Peyer's patch (tissue), 4 donors: Measurements from ENCODE around the gene NECAB3. TPM values are rescaled to one million over a fixed set of nuclear protein-coding genes. Genes with fewer than 3 reads are reported as not detected.

Experiments
- DNase-seq, 3 donors: peaks; one replicate each; pipeline ENCODE4 v3.0.0-alpha.2; 2017 to 2019
- H3K27ac ChIP-seq, 4 donors: fragments of 200-600 bp; sonication (generic); one replicate each; pipeline ENCODE4 v1.5.1; 2016 to 2019
- H3K27me3 ChIP-seq, 2 donors: fragments of 200-600 bp; sonication (generic); one replicate each; pipeline ENCODE4 v1.5.1; 2019
- H3K36me3 ChIP-seq, 3 donors: fragments of 200-600 bp; sonication (generic); one replicate each; pipeline ENCODE4 v1.5.1; 2016 to 2019
- H3K4me1 ChIP-seq, 4 donors: fragments of 200-600 bp; sonication (generic); one replicate each; pipeline ENCODE4 v1.5.1; 2016 to 2019
- H3K4me3 ChIP-seq, 4 donors: fragments of 200-600 bp; sonication (generic); 1 replicate in 3 of 4; 2 replicates in 1 of 4; pipeline ENCODE4 v1.5.1; 2016 to 2019; ENCODE audit warnings: mild to moderate bottlenecking in 1 of 4
- H3K9me3 ChIP-seq, 4 donors: fragments of 200-600 bp; sonication (generic); one replicate each; pipeline ENCODE4 v1.5.1; 2016 to 2019; ENCODE audit warnings: mild to moderate bottlenecking in 1 of 4
- POLR2A ChIP-seq, 2 donors: fragments of 450-650 bp; IDR thresholded peaks; one replicate each; pipeline ENCODE4 v1.5.1; 2017; ENCODE audit warnings: antibody characterized with exemption in 2 of 2, mild to moderate bottlenecking in 2 of 2, moderate library complexity in 2 of 2
- total RNA-seq, 4 donors: library from RNA; depleted of rRNA; stranded (reverse); fragments of >200 nt; gene quantifications; one replicate each; pipeline ENCODE4 v1.1.0, GENCODE V29; 2016
- TF ChIP-seq, protein P1 (sequence below), 6 experiments: fragments of 450-650 bp in 4 of 6; fragments of 200-600 bp in 2 of 6; sonication (generic) in 1 of 6; IDR thresholded peaks; one replicate each; pipeline ENCODE4 v1.5.1; 2017 to 2019; ENCODE audit warnings: antibody characterized with exemption in 6 of 6, mild to moderate bottlenecking in 3 of 6, moderate library complexity in 1 of 6

Gene NECAB3
- total RNA-seq, 4 donors from 2014 or later: 77.1 to 146 (median 110) TPM

DNA sequence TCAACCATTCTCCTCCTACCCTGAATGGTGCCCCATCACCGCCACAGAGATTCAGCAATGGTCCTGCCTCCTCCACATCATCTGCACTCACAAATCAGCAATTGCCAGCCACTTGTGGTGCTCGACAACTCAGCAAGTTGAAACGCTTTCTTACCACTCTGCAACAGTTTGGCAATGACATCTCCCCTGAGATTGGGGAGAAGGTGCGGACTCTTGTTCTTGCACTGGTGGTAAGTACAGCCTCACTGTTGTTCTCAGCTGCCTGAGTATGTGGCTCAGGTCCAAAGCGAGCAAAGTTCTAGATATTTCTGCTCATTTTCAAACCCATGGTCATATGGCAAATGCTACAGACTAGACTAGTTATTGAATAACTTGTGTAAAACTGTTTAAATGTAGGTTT lies 63.1 kb downstream of the NECAB3 start:
- Histone ChIP-seq H3K4me1 (no peaks in the 10 kb centered on the region), H3K9me3 (no peaks in the 10 kb centered on the region), H3K27me3 (no peaks in the 10 kb centered on the region), H3K36me3 (peaks cover 0 to 83% (median 0%) of the 10 kb centered on the region in 3 donors), H3K4me3 (no peak overlapping the region), H3K27ac (no peak overlapping the region)
- TF ChIP-seq, protein P1, sequence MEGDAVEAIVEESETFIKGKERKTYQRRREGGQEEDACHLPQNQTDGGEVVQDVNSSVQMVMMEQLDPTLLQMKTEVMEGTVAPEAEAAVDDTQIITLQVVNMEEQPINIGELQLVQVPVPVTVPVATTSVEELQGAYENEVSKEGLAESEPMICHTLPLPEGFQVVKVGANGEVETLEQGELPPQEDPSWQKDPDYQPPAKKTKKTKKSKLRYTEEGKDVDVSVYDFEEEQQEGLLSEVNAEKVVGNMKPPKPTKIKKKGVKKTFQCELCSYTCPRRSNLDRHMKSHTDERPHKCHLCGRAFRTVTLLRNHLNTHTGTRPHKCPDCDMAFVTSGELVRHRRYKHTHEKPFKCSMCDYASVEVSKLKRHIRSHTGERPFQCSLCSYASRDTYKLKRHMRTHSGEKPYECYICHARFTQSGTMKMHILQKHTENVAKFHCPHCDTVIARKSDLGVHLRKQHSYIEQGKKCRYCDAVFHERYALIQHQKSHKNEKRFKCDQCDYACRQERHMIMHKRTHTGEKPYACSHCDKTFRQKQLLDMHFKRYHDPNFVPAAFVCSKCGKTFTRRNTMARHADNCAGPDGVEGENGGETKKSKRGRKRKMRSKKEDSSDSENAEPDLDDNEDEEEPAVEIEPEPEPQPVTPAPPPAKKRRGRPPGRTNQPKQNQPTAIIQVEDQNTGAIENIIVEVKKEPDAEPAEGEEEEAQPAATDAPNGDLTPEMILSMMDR (IDR thresholded peaks at IDR 0.05): no peak
- TF ChIP-seq POLR2A (IDR thresholded peaks at IDR 0.05): no peak
- DNase-seq: no peak

DNA sequence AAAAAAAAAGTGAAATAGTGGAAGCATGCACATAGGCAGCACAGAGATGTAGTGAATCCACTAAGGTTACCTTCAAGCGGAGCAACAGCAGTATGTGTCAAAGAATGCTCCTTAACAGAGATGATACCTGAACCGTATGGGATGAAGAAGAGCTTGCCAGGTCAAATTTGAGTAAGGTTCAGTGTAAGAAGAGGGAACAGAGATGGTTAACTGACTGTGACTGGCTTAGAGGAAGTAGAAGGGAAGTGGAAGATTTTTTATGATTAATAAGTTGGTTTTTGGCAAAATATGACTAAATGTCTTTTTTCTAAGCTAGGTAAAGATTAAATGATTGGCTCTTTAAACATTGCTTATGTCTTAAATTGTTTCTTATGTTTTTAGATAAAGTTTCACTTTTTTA lies 64.7 kb downstream of the NECAB3 start:
- TF ChIP-seq POLR2A (IDR thresholded peaks at IDR 0.05): no peak
- TF ChIP-seq, protein P1 (IDR thresholded peaks at IDR 0.05): no peak

More for the DNA sequence above, 64.7 kb downstream of the NECAB3 start:
- Histone ChIP-seq H3K4me1 (no peaks in the 10 kb centered on the region), H3K4me3 (no peak overlapping the region), H3K27ac (no peak overlapping the region), H3K9me3 (no peaks in the 10 kb centered on the region), H3K36me3 (peaks cover 0 to 67% (median 0%) of the 10 kb centered on the region in 3 donors), H3K27me3 (no peaks in the 10 kb centered on the region)
- no peak for DNase-seq

Other genes starting within 250 kb of the NECAB3 start
- 10 to 100 TPM; 12.1 to 15.0 (median 14.4) TPM for gene SNTA1, start 230.7 kb downstream of the NECAB3 start, total RNA-seq
- gene CBFA2T2, start 184.3 kb downstream of the NECAB3 start, total RNA-seq: 10 to 100 TPM; 31.2 to 51.3 (median 37.8) TPM
- not detected for gene C20orf144, start 12.1 kb downstream of the NECAB3 start, total RNA-seq
- 1 to 10 TPM in 3 of 4 donors, not detected in 1; 1.2 to 3.1 (median 2.5) TPM for gene ACTL10, start 7.5 kb downstream of the NECAB3 start, total RNA-seq
- gene E2F1, start 12.0 kb upstream of the NECAB3 start, total RNA-seq: 10 to 100 TPM in 1 of 4 donors, 1 to 10 TPM in 3; 2.1 to 32.2 (median 4.9) TPM
- 10 to 100 TPM in 2 of 4 donors, 1 to 10 TPM in 1, under 1 TPM in 1; 0.83 to 15.3 (median 8.1) TPM for gene PXMP4, start 45.9 kb upstream of the NECAB3 start, total RNA-seq
- gene ZNF341, start 57.6 kb upstream of the NECAB3 start, total RNA-seq: 10 to 100 TPM in 1 of 4 donors, 1 to 10 TPM in 3; 2.5 to 13.5 (median 3.6) TPM
- gene CHMP4B, start 136.9 kb upstream of the NECAB3 start, total RNA-seq: 100 to 1,000 TPM in 3 of 4 donors, 10 to 100 TPM in 1; 80.0 to 137 (median 111) TPM